H54 (cell line): Measurements from ENCODE around the gene IL3.
A peak's percentile ranks its signal among the peaks of the same experiment; 100 is the strongest.

Experiments used
- DNase-seq: peaks from one replicate; pipeline ENCODE4 v3.0.0; 2011; ENCODE audit warnings: low spot score, mixed read lengths; ENCODE audit not compliant: insufficient read length
- FAIRE-seq: peaks from 3 replicates; lab custom pipeline; 2011; peaks lifted over from hg19 to GRCh38; lab: Jason Lieb, UNC
- POLR2A ChIP-seq: IDR thresholded peaks from 2 replicates; pipeline ENCODE4 v1.6.1; 2011; ENCODE audit warnings: low read depth, mild to moderate bottlenecking, low read length

IL3 gene

GRCh38 chr5:132094393-132095076, 34.1 kb downstream of the IL3 start:
- DNase-seq (peak; percentile 40), FAIRE-seq (no peak)
- TF ChIP-seq POLR2A, result no peak

GRCh38 chr5:132095077-132095410, 34.6 kb downstream of the IL3 start:
- DNase-seq, result no peak
- FAIRE-seq, result no peak
- TF ChIP-seq POLR2A, result no peak

- TF ChIP-seq POLR2A, result no peak
- no peak for DNase-seq
- FAIRE-seq, result no peak
Measured at GRCh38 chr5:132095424-132095972, 35.0 kb downstream of the IL3 start.

- FAIRE-seq (no peak), DNase-seq (no peak)
- TF ChIP-seq POLR2A, result no peak
Measured at GRCh38 chr5:132096904-132097303, 36.4 kb downstream of the IL3 start.

GRCh38 chr5:132098151-132098594, 37.7 kb downstream of the IL3 start:
- DNase-seq (no peak), FAIRE-seq (no peak)
- no peak for TF ChIP-seq POLR2A

GRCh38 chr5:132098621-132099020, 38.2 kb downstream of the IL3 start:
- FAIRE-seq (no peak), DNase-seq (no peak)
- TF ChIP-seq POLR2A, result no peak

GRCh38 chr5:132099076-132099748, 38.8 kb downstream of the IL3 start:
- DNase-seq (no peak), FAIRE-seq (no peak)
- no peak for TF ChIP-seq POLR2A

- FAIRE-seq (no peak), DNase-seq (no peak)
- TF ChIP-seq POLR2A, result no peak
Measured at GRCh38 chr5:132099905-132100304, 39.5 kb downstream of the IL3 start.

- TF ChIP-seq POLR2A, result no peak
- FAIRE-seq (no peak), DNase-seq (no peak)
Measured at GRCh38 chr5:132100672-132101261, 40.3 kb downstream of the IL3 start.

GRCh38 chr5:132101385-132101880, 41.0 kb downstream of the IL3 start:
- FAIRE-seq, result no peak
- no peak for DNase-seq
- no peak for TF ChIP-seq POLR2A

GRCh38 chr5:132102101-132102701, 41.7 kb downstream of the IL3 start:
- TF ChIP-seq POLR2A, result no peak
- FAIRE-seq (no peak), DNase-seq (no peak)

- no peak for DNase-seq
- TF ChIP-seq POLR2A, result no peak
- no peak for FAIRE-seq
Measured at GRCh38 chr5:132102944-132103331, 42.5 kb downstream of the IL3 start.

- FAIRE-seq (no peak), DNase-seq (peak; percentile 74)
- TF ChIP-seq POLR2A, result no peak
Measured at GRCh38 chr5:132103332-132103951, 43.0 kb downstream of the IL3 start.
